Glutamatergic neuron (in vitro differentiated cells): ENCODE data around the gene MUC22. TPM values are rescaled to one million over a fixed set of nuclear protein-coding genes. Genes with fewer than 3 reads are reported as not detected.

Source experiments
- DNase-seq: peaks from one replicate; pipeline ENCODE4 v3.0.0; 2022
- H3K27ac Mint-ChIP-seq: one replicate; pipeline ENCODE4 v1.8.0; 2020; ENCODE audit warnings: mild to moderate bottlenecking, mixed read lengths, inconsistent platforms; ENCODE audit not compliant: unreplicated experiment
- H3K27me3 Mint-ChIP-seq: one replicate; pipeline ENCODE4 v1.8.0; 2020; ENCODE audit warnings: mild to moderate bottlenecking, moderate library complexity, mixed read lengths, inconsistent platforms; ENCODE audit not compliant: unreplicated experiment
- H3K36me3 Mint-ChIP-seq: one replicate; pipeline ENCODE4 v1.8.0; 2020; ENCODE audit warnings: mild to moderate bottlenecking, mixed read lengths, inconsistent platforms; ENCODE audit not compliant: unreplicated experiment
- H3K4me1 Mint-ChIP-seq: one replicate; pipeline ENCODE4 v1.8.0; 2020; ENCODE audit warnings: mild to moderate bottlenecking, low read depth, mixed read lengths, inconsistent platforms; ENCODE audit not compliant: unreplicated experiment
- H3K4me3 Mint-ChIP-seq: one replicate; pipeline ENCODE4 v1.8.0; 2020; ENCODE audit warnings: mild to moderate bottlenecking, mixed read lengths, inconsistent platforms; ENCODE audit not compliant: unreplicated experiment
- H3K9me3 Mint-ChIP-seq: one replicate; pipeline ENCODE4 v1.8.0; 2020; ENCODE audit warnings: mild to moderate bottlenecking, moderate library complexity, mixed read lengths, inconsistent platforms; ENCODE audit not compliant: unreplicated experiment
- total RNA-seq: library from RNA; stranded (reverse); fragmentation: NEBNext Ultra II Directional; extraction: Animal tissue kit (Norgen Biotek cat#: 25700); gene quantifications from one replicate; pipeline ENCODE4 v1.2.1, GENCODE V29; 2021; ENCODE audit not compliant: unreplicated experiment
- TF ChIP-seq, protein P1 (sequence below): fragments of 200-600 bp; sonication (generic); IDR thresholded peaks from one replicate; pipeline ENCODE4 v1.5.0; 2021; ENCODE audit not compliant: partially characterized antibody, unreplicated experiment

The MUC22 gene
- total RNA-seq, 1 donor from 2014 or later, result not detected

DNA sequence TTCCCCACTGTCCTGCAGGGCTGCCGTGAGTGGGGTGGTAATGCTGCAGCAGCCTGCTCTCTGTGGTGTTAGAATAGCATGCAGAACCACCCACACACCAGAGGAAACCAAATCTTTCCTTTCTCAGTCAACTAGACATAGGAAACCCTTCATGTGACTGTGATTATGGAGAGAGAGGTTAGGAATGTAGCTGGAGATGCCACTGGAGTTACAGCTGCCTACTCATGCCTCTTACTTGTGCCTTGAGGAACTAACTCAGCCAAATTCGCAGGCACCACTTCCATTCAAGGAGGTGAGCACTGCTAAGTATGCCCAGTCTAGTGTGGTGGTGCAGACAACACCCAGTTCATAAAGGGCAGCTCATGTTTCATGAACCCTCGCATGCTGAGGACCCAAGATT lies 27.4 kb downstream of the MUC22 start:
- H3K4me1 Mint-ChIP-seq, result peaks cover 14% of the 10 kb centered on the region
- H3K9me3 Mint-ChIP-seq, result no peaks in the 10 kb centered on the region
- H3K4me3 Mint-ChIP-seq, result peak overlapping the region; percentile 21
- no peak for DNase-seq
- H3K27ac Mint-ChIP-seq, result no peak overlapping the region
- no peaks in the 10 kb centered on the region for H3K27me3 Mint-ChIP-seq
- no peaks in the 10 kb centered on the region for H3K36me3 Mint-ChIP-seq
- TF ChIP-seq, protein P1, sequence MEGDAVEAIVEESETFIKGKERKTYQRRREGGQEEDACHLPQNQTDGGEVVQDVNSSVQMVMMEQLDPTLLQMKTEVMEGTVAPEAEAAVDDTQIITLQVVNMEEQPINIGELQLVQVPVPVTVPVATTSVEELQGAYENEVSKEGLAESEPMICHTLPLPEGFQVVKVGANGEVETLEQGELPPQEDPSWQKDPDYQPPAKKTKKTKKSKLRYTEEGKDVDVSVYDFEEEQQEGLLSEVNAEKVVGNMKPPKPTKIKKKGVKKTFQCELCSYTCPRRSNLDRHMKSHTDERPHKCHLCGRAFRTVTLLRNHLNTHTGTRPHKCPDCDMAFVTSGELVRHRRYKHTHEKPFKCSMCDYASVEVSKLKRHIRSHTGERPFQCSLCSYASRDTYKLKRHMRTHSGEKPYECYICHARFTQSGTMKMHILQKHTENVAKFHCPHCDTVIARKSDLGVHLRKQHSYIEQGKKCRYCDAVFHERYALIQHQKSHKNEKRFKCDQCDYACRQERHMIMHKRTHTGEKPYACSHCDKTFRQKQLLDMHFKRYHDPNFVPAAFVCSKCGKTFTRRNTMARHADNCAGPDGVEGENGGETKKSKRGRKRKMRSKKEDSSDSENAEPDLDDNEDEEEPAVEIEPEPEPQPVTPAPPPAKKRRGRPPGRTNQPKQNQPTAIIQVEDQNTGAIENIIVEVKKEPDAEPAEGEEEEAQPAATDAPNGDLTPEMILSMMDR, result no peak

DNA sequence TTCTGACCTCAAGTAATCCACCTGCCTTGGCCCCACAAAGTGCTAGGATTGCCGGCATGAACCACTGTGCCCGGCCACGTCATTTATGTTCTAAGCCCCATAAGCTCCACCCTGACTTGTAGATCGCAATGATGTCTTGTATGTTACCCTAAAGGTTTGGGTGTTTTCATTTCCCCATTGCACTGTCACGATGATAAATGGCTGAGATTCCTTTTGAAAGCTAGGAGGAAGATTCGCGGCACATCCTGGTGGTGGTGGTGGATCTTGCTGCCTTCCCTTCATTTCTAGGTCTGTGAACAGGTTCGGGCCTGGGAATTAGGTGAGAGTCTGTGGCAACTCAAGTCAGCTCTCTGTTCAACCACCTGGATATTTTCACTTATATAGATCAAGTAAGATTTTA lies 28.3 kb downstream of the MUC22 start:
- peaks cover 3% of the 10 kb centered on the region for H3K9me3 Mint-ChIP-seq
- H3K27me3 Mint-ChIP-seq, result no peaks in the 10 kb centered on the region
- H3K36me3 Mint-ChIP-seq, result no peaks in the 10 kb centered on the region
- peaks cover 14% of the 10 kb centered on the region for H3K4me1 Mint-ChIP-seq
- DNase-seq, result no peak
- no peak overlapping the region for H3K27ac Mint-ChIP-seq
- no peak overlapping the region for H3K4me3 Mint-ChIP-seq
- TF ChIP-seq, protein P1, result no peak

DNA sequence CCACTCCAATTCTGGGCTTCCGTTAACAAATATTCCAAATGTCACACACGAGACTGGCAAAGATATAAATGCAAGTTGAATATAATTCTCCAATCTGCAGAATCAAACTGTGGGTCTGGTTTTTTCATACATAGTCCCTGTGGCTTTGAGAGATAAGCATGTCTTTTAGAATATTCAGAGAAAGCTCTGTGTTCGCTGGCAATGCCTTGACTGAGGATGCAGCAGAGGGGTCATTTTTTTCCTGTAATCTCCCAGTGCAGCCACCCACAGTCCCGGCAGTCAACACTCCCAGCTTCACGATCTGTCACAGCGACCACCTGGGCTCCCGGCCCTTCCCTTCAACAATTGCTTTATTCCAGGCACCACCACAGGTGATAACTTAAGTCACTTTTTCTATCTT lies 30.5 kb downstream of the MUC22 start:
- Mint-ChIP-seq H3K4me1 (peaks cover 20% of the 10 kb centered on the region), H3K36me3 (no peaks in the 10 kb centered on the region), H3K27ac (no peak overlapping the region), H3K27me3 (peaks cover 5% of the 10 kb centered on the region), H3K9me3 (peaks cover 3% of the 10 kb centered on the region), H3K4me3 (no peak overlapping the region)
- TF ChIP-seq, protein P1, result no peak
- no peak for DNase-seq

DNA sequence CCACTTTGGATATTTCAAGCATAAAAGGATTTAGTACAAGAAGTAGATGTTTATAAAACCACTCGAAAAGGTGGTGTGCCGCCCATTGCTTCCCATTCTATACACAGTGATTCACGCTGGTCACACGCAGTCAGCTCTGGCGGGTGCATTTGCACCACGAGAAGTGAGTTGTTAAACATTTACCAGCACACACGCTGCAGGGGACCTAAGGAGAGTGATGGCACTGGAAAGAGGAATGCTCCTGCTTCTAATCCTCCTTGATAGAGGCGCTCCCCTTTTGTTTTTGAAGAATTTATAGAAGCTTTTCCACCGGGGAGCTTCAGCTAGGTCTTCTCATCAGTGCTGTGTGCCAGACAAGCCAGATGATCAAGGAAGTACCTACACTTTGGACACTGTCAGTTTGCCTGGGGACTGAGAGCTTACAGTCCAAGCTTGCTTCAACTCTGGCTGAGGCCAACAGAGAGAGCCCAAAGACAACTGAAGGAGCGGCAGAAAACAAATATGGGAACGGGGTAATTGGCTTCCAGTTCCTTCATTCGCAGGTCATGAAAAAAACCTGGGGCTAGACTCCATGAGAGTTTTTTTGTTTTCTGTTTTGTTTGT lies 31.2 kb downstream of the MUC22 start:
- Mint-ChIP-seq H3K27ac (no peak overlapping the region), H3K36me3 (no peaks in the 10 kb centered on the region), H3K27me3 (peaks cover 8% of the 10 kb centered on the region), H3K9me3 (peaks cover 4% of the 10 kb centered on the region), H3K4me3 (no peak overlapping the region), H3K4me1 (peaks cover 22% of the 10 kb centered on the region)
- TF ChIP-seq, protein P1, result no peak
- no peak for DNase-seq

DNA sequence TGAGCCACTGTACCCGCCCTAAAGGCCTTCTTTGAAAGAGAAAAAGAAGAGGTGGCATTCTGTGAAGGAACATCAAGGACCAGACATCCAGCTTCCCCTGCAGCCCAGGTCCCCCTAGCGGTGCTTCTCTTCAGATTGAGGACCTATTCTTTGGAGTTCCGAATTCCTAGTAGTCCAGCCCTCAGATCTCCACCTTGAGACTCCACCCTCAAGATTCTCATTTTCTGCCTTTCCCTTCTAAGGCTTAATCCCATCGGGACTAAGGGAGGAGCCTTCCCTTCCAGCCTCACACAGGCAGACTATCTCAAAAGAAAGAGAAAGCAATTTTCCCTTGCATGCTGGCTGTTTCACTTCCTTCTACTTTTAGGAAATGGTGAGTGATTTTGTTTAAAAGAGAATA lies 32.5 kb downstream of the MUC22 start:
- Mint-ChIP-seq H3K27ac (no peak overlapping the region), H3K9me3 (peaks cover 4% of the 10 kb centered on the region), H3K36me3 (no peaks in the 10 kb centered on the region), H3K4me1 (peaks cover 8% of the 10 kb centered on the region), H3K4me3 (no peak overlapping the region), H3K27me3 (peaks cover 10% of the 10 kb centered on the region)
- TF ChIP-seq, protein P1, result peak; percentile 46
- peak; percentile 24 for DNase-seq
